K562 (cell line): ENCODE measurements around the gene CCN6. TPM values are rescaled to one million over a fixed set of nuclear protein-coding genes. Genes with fewer than 3 reads are reported as not detected.

ENCODE experiments used
- ATF7 ChIP-seq: fragments of 450-650 bp; IDR thresholded peaks from 2 replicates; pipeline ENCODE4 v1.7.1; 2014; ENCODE audit warnings: mild to moderate bottlenecking, moderate library complexity
- BMI1 ChIP-seq: fragments of 150-350 bp; IDR thresholded peaks from 2 replicates; pipeline ENCODE4 v1.6.1; 2014; ENCODE audit warnings: low read length
- CSDE1 ChIP-seq, 2 experiments: fragments of 450-650 bp; IDR thresholded peaks; 2 replicates each; pipeline ENCODE4 v1.6.1; 2016; ENCODE audit warnings: mild to moderate bottlenecking in 1 of 2
- CTBP1 ChIP-seq: fragments of 450-650 bp; IDR thresholded peaks from 2 replicates; pipeline ENCODE4 v1.6.1; 2016; ENCODE audit warnings: borderline replicate concordance
- FOXK1 ChIP-seq: sonication (generic); formaldehyde crosslinking; IDR thresholded peaks from 2 replicates; pipeline ENCODE4 v1.8.0; 2022; ENCODE audit warnings: missing genetic modification reagents, mild to moderate bottlenecking, borderline replicate concordance
- HDAC2 ChIP-seq: fragments of 450-650 bp; IDR thresholded peaks from 2 replicates; pipeline ENCODE4 v1.6.1; 2016; ENCODE audit warnings: mild to moderate bottlenecking
- KDM5B ChIP-seq: fragments of 200-600 bp; sonication (generic); IDR thresholded peaks from 2 replicates; pipeline ENCODE4 v1.6.1; 2012; ENCODE audit warnings: low read depth, mild to moderate bottlenecking, moderate library complexity, low read length, control low read depth, inconsistent platforms; ENCODE audit not compliant: insufficient replicate concordance
- MEIS2 ChIP-seq: fragments of 450-650 bp; IDR thresholded peaks from 2 replicates; pipeline ENCODE4 v1.6.1; 2014; ENCODE audit warnings: mild to moderate bottlenecking; ENCODE audit not compliant: partially characterized antibody
- NRF1 ChIP-seq, 2 experiments: fragments of 450-650 bp; IDR thresholded peaks in 1 of 2; conservative IDR thresholded peaks in 1 of 2; 2 replicates each; pipeline ENCODE4 v1.6.1; 2014; ENCODE audit warnings: mild to moderate bottlenecking in 2 of 2
- PHF20 ChIP-seq: fragments of 450-650 bp; IDR thresholded peaks from 2 replicates; pipeline ENCODE4 v1.6.1; 2018; ENCODE audit not compliant: partially characterized antibody
- POLR2AphosphoS5 ChIP-seq: IDR thresholded peaks from 2 replicates; pipeline ENCODE4 v1.6.1; 2011; ENCODE audit warnings: mild to moderate bottlenecking, low read depth, low read length, moderate library complexity; ENCODE audit not compliant: control insufficient read depth, insufficient read depth
- POLR2H ChIP-seq: IDR thresholded peaks from 2 replicates; pipeline ENCODE4 v1.6.1; 2016; ENCODE audit warnings: missing genetic modification characterization, low read depth, mild to moderate bottlenecking, control low read depth, missing compliant biosample characterization, moderate library complexity
- RCOR1 ChIP-seq, 2 experiments: IDR thresholded peaks; 2 replicates each; pipeline ENCODE4 v1.6.1; 2012; ENCODE audit warnings: low read depth in 2 of 2, low read length in 2 of 2, borderline replicate concordance in 1 of 2, improper control_type of control experiment in 1 of 2
- SIX5 ChIP-seq, 2 experiments: IDR thresholded peaks; 2 replicates each; pipeline ENCODE4 v1.6.1; 2011; ENCODE audit warnings: low read length in 2 of 2, borderline replicate concordance in 1 of 2, low read depth in 1 of 2, mild to moderate bottlenecking in 1 of 2, moderate library complexity in 1 of 2; ENCODE audit not compliant: insufficient read depth in 1 of 2
- SRF ChIP-seq, 2 experiments: fragments of 250-450, 450-650 bp in 1 of 2; sonication (Bioruptor Pico) in 1 of 2; sonication (generic) in 1 of 2; formaldehyde crosslinking; IDR thresholded peaks; 2 replicates each; pipeline versions ENCODE4 v1.5.0 to v1.5.1; 2020 to 2022; ENCODE audit warnings: mild to moderate bottlenecking in 1 of 2, missing genetic modification reagents in 1 of 2
- TAF9B ChIP-seq: fragments of 450-650 bp; IDR thresholded peaks from 2 replicates; pipeline ENCODE4 v1.6.1; 2018; ENCODE audit warnings: mild to moderate bottlenecking; ENCODE audit not compliant: partially characterized antibody
- TBP ChIP-seq: optimal IDR thresholded peaks from 2 replicates; pipeline ENCODE3; 2011; ENCODE audit warnings: low read depth, low read length, improper control_type of control experiment
- ZNF12 ChIP-seq: sonication (generic); formaldehyde crosslinking; IDR thresholded peaks from 2 replicates; pipeline ENCODE4 v1.4.0; 2020; ENCODE audit warnings: mild to moderate bottlenecking, missing genetic modification reagents
- ZNF24 ChIP-seq: fragments of 450-650 bp; IDR thresholded peaks from 2 replicates; pipeline ENCODE4 v1.6.1; 2016
- polyA plus RNA-seq, 8 experiments: library from polyadenylated mRNA; depleted of rRNA in 4 of 8; stranded (reverse) in 5 of 8; unstranded in 3 of 8; fragments of >200 nt; fragmentation: Nextera tagmentation in 2 of 8; fragmentation: Illumina TruSeq in 1 of 8; extraction: Ambion mirVana in 2 of 8; extraction: Trizol in 1 of 8; gene quantifications; 2 replicates each; pipeline versions ENCODE4 v1.2.1 to v1.2.3, GENCODE V29; 2011 to 2014; ENCODE audit warnings: inconsistent platforms in 1 of 8, missing spikeins in 1 of 8
- total RNA-seq, 7 experiments: library from RNA; depleted of rRNA in 6 of 7; stranded (reverse); fragments of >200 nt in 6 of 7; fragmentation: Illumina TruSeq in 2 of 7; extraction: Trizol in 2 of 7; gene quantifications; 2 replicates each; pipeline versions ENCODE4 v1.2.1 to v1.2.3, GENCODE V29; 2011 to 2021; ENCODE audit warnings: low replicate concordance in 1 of 7
- TF ChIP-seq, protein P1 (sequence below): fragments of 150-350 bp; conservative IDR thresholded peaks from 2 replicates; pipeline ENCODE4 v1.6.1; 2014; ENCODE audit warnings: low read length
- TF ChIP-seq, protein P2 (sequence below): sonication (generic); formaldehyde crosslinking; IDR thresholded peaks from 2 replicates; pipeline ENCODE4 v1.9.0; 2022; ENCODE audit warnings: mild to moderate bottlenecking, missing genetic modification reagents
- TF ChIP-seq, protein P3 (sequence below): fragments of 450-650 bp; conservative IDR thresholded peaks from 2 replicates; pipeline ENCODE4 v1.6.1; 2016; ENCODE audit warnings: missing genetic modification characterization, low read depth, mild to moderate bottlenecking, missing compliant biosample characterization, moderate library complexity

CCN6 gene
- total and polyA plus RNA-seq, 9 of the 15 experiments (the other 6 are each of a cell fraction or from before 2014, with no cell fraction given), result 0.04 to 0.62 (median 0.21) TPM; not detected in 2

DNA sequence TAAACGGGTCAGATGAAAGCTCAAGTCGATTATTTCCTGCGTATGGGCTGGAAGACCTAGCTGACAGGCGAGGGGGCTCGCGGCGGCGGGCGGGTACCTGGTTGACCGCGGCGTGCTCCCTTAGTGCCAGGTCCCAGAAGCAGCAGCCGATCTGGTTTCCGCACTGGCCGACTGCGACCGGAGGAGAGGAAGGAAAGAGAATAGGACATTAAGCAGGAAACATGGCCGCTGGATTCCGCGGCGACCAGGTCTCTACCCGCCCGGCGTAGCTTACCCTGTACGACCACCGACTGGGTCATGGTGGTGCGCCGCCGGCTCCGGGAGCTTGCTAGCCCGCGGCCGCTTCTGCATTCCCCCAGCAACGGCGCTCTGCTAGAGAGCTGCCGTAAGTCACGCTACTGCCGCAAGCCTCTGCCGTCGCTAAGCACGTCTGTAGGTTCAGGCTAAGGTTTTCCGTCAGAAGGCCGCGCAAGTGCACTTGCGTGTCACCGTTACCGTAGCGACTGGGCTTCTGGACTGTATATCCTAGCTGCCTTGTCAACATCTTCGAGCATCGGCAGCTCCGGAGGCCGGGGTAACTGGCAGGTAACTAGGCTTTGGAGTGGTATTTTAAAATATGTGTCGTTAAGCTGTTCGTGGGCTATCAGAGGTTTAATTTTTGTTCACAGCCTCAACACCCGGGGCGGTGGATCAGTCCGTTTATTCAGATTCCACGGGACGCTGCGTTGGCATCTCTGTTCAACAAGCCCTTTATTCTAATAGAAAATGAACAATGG, 33.4 kb downstream of the CCN6 start, which contains the start of the genes FAM229B and TUBE1 (continued):
- TF ChIP-seq, protein P1, sequence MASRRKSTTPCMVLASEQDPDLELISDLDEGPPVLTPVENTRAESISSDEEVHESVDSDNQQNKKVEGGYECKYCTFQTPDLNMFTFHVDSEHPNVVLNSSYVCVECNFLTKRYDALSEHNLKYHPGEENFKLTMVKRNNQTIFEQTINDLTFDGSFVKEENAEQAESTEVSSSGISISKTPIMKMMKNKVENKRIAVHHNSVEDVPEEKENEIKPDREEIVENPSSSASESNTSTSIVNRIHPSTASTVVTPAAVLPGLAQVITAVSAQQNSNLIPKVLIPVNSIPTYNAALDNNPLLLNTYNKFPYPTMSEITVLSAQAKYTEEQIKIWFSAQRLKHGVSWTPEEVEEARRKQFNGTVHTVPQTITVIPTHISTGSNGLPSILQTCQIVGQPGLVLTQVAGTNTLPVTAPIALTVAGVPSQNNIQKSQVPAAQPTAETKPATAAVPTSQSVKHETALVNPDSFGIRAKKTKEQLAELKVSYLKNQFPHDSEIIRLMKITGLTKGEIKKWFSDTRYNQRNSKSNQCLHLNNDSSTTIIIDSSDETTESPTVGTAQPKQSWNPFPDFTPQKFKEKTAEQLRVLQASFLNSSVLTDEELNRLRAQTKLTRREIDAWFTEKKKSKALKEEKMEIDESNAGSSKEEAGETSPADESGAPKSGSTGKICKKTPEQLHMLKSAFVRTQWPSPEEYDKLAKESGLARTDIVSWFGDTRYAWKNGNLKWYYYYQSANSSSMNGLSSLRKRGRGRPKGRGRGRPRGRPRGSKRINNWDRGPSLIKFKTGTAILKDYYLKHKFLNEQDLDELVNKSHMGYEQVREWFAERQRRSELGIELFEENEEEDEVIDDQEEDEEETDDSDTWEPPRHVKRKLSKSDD, result 0 out of 2 replicates have a peak, but pooled peaks have one; percentile 55
- TF ChIP-seq MEIS2, result peak; percentile 78
- TF ChIP-seq, protein P2, sequence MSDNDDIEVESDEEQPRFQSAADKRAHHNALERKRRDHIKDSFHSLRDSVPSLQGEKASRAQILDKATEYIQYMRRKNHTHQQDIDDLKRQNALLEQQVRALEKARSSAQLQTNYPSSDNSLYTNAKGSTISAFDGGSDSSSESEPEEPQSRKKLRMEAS (CRISPR knock-in tag), result 0 out of 2 replicates have a peak, but pooled peaks have one; percentile 31
- TF ChIP-seq PHF20, result peak; percentile 50
- TF ChIP-seq CTBP1, result peak; percentile 69; the same call in 1 of the 2 replicates
- peak; percentile 68 for TF ChIP-seq POLR2AphosphoS5
- TF ChIP-seq CSDE1 (IDR thresholded peaks at IDR 0.05), result peak in 1 of 2 experiments; percentile 75; a peak in 1 of 4 replicates
- TF ChIP-seq TBP, result peak; percentile 71
- TF ChIP-seq NRF1 (conservative IDR thresholded peaks at IDR 0.05 in 1 of 2, IDR thresholded peaks at IDR 0.05 in 1 of 2), result peak; percentile 88 to 90
- 0 out of 2 replicates have a peak, but pooled peaks have one; percentile 33 for TF ChIP-seq FOXK1 (CRISPR knock-in tag)
- peak; percentile 51 for TF ChIP-seq TAF9B
- TF ChIP-seq BMI1, result peak; percentile 74
- peak; percentile 91 for TF ChIP-seq KDM5B
- no peak for TF ChIP-seq ZNF12 (CRISPR knock-in tag)
- TF ChIP-seq HDAC2, result 0 out of 2 replicates have a peak, but pooled peaks have one; percentile 50
- peak; percentile 85 for TF ChIP-seq ZNF24
- TF ChIP-seq SRF (CRISPR knock-in tag; IDR thresholded peaks at IDR 0.05), result no peak
- 0 out of 4 replicates have a peak, but pooled peaks of 1 of the 2 experiments have one; percentile 33 for TF ChIP-seq RCOR1 (IDR thresholded peaks at IDR 0.05; ENCODE audit: borderline replicate concordance in 1 of 2, low read depth in 2 of 2, low read length in 2 of 2)
- TF ChIP-seq, protein P3, sequence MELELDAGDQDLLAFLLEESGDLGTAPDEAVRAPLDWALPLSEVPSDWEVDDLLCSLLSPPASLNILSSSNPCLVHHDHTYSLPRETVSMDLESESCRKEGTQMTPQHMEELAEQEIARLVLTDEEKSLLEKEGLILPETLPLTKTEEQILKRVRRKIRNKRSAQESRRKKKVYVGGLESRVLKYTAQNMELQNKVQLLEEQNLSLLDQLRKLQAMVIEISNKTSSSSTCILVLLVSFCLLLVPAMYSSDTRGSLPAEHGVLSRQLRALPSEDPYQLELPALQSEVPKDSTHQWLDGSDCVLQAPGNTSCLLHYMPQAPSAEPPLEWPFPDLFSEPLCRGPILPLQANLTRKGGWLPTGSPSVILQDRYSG (tag), result no peak
- TF ChIP-seq ATF7, result peak; percentile 78
- no peak for TF ChIP-seq SIX5 (IDR thresholded peaks at IDR 0.05; ENCODE audit: borderline replicate concordance in 1 of 2, insufficient read depth in 1 of 2, low read depth in 1 of 2, low read length in 2 of 2)
- TF ChIP-seq POLR2H, result peak; percentile 61
